K562 (cell line): ENCODE results near the gene FBXW7. TPM values are rescaled to one million over a fixed set of nuclear protein-coding genes. Genes with fewer than 3 reads are reported as not detected.

ENCODE experiments used
- ATAC-seq: fragments of 200-7000 bp; cut with Tn5 transposase; 3 replicates; pipeline ENCODE4 v1.9.1; 2020; ENCODE audit warnings: moderate library complexity
- BruUV-seq: library from RNA; stranded (reverse); fragments of 400-500 nt; replicated peaks from 2 replicates; lab custom pipeline; 2021; lab: Mats Ljungman, UMichigan
- CTCF ChIA-PET: fragments of 300-600 bp; formaldehyde crosslinking; extraction: SDS; loops from one replicate; lab custom pipeline; 2021; ENCODE audit warnings: low intra/inter-chr PET ratio; lab: Yijun Ruan, JAX
- POLR2A ChIA-PET: fragments of 300-600, 350-650 bp; sonication (Branson Sonifier 250); formaldehyde crosslinking; extraction: SDS; loops from one replicate; lab custom pipeline; 2021; ENCODE audit warnings: antibody characterized with exemption, inconsistent platforms; lab: Yijun Ruan, JAX
- DNase-seq, 4 experiments: peaks; one replicate each; pipeline versions ENCODE4 v3.0.0 to v3.0.0-alpha.2; 2011 to 2018; ENCODE audit warnings: low spot score in 3 of 4, mixed read lengths in 3 of 4; ENCODE audit errors: extremely low read depth in 1 of 4
- FAIRE-seq: peaks from 2 replicates; lab custom pipeline; 2011; peaks lifted over from hg19 to GRCh38; lab: Jason Lieb, UNC
- H2AFZ ChIP-seq: 2 replicates; pipeline ENCODE4 v1.6.0; 2011; ENCODE audit warnings: low read depth, low read length, control low read depth, inconsistent platforms
- H3K27ac ChIP-seq: fragments of 200-600 bp; 3 replicates; pipeline ENCODE4 v1.8.0; 2011; ENCODE audit warnings: low read depth, mild to moderate bottlenecking, control low read depth, inconsistent platforms, low read length, moderate library complexity, mixed read lengths; ENCODE audit errors: extremely low read depth
- H3K27me3 ChIP-seq, 2 experiments: fragments of 300-600 bp in 1 of 2; 2 replicates in 1 of 2; 3 replicates in 1 of 2; pipeline versions ENCODE4 v1.6.0 to v1.8.0; 2011; ENCODE audit warnings: inconsistent platforms in 2 of 2, low read length in 2 of 2, mild to moderate bottlenecking in 1 of 2, mixed read lengths in 1 of 2, moderate library complexity in 1 of 2; ENCODE audit not compliant: control insufficient read depth in 2 of 2, insufficient read depth in 2 of 2
- H3K36me3 ChIP-seq: fragments of 300-600 bp; 3 replicates; pipeline ENCODE4 v1.8.0; 2011; ENCODE audit warnings: mild to moderate bottlenecking, low read length, inconsistent platforms; ENCODE audit not compliant: control insufficient read depth, insufficient read depth
- H3K4me1 ChIP-seq, 2 experiments: fragments of 200-600 bp in 1 of 2; replicated peaks in 1 of 2; 2 replicates in 1 of 2; 3 replicates in 1 of 2; pipeline versions ENCODE4 v1.5.1 to v1.8.0; 2011; ENCODE audit warnings: inconsistent platforms in 2 of 2, low read length in 2 of 2, mild to moderate bottlenecking in 1 of 2, mixed read lengths in 1 of 2, moderate library complexity in 1 of 2; ENCODE audit not compliant: control insufficient read depth in 2 of 2, insufficient read depth in 2 of 2
- H3K4me2 ChIP-seq: 2 replicates; pipeline ENCODE4 v1.6.1; 2011; ENCODE audit warnings: low read length, control low read depth, inconsistent platforms, mixed read lengths; ENCODE audit not compliant: insufficient read depth
- H3K4me3 ChIP-seq: fragments of 200-600 bp; sonication (generic), shearing (Covaris generic); 2 replicates; pipeline ENCODE4 v1.5.1; 2016; ENCODE audit warnings: control low read depth, inconsistent platforms
- H3K79me2 ChIP-seq: fragments of 200-600 bp; 3 replicates; pipeline ENCODE4 v1.8.0; 2011; ENCODE audit warnings: low read length, inconsistent platforms; ENCODE audit not compliant: control insufficient read depth, insufficient read depth
- H3K9ac ChIP-seq, 2 experiments: 2 replicates each; pipeline versions ENCODE4 v1.6.0 to v1.6.1; 2011; ENCODE audit warnings: low read depth in 2 of 2, low read length in 2 of 2, control low read depth in 1 of 2, inconsistent platforms in 1 of 2, mild to moderate bottlenecking in 1 of 2, mixed read lengths in 1 of 2; ENCODE audit not compliant: insufficient read depth in 1 of 2
- H3K9me1 ChIP-seq: one replicate; pipeline ENCODE4 v1.6.0; 2011; ENCODE audit warnings: inconsistent platforms, mild to moderate bottlenecking, low read length, moderate library complexity; ENCODE audit not compliant: control insufficient read depth, insufficient read depth
- H3K9me3 ChIP-seq: replicated peaks from 2 replicates; pipeline ENCODE4 v1.5.1; 2011; ENCODE audit warnings: low read depth, low read length, inconsistent platforms; ENCODE audit not compliant: control insufficient read depth, insufficient read depth
- H4K20me1 ChIP-seq: replicated peaks from 2 replicates; pipeline ENCODE4 v1.6.1; 2011; ENCODE audit warnings: low read length, inconsistent platforms, mixed read lengths; ENCODE audit not compliant: control insufficient read depth, insufficient read depth
- CEBPZ ChIP-seq: fragments of 150-350 bp; IDR thresholded peaks from 2 replicates; pipeline ENCODE4 v1.6.1; 2014; ENCODE audit warnings: low read depth, mild to moderate bottlenecking, low read length, borderline replicate concordance
- CTBP1 ChIP-seq: fragments of 450-650 bp; IDR thresholded peaks from 2 replicates; pipeline ENCODE4 v1.6.1; 2016; ENCODE audit warnings: borderline replicate concordance
- FOXA3 ChIP-seq, 2 experiments: fragments of 450-650 bp in 1 of 2; sonication (generic) in 1 of 2; formaldehyde crosslinking; IDR thresholded peaks in 1 of 2; conservative IDR thresholded peaks in 1 of 2; 2 replicates each; pipeline versions ENCODE4 v1.4.0 to v1.8.0; 2020 to 2022; ENCODE audit warnings: mild to moderate bottlenecking in 2 of 2, missing genetic modification reagents in 1 of 2
- TEAD4 ChIP-seq, 2 experiments: sonication (generic) in 1 of 2; formaldehyde crosslinking in 1 of 2; IDR thresholded peaks; 2 replicates each; pipeline versions ENCODE4 v1.6.1 to v1.8.0; 2012 to 2022; ENCODE audit warnings: borderline replicate concordance in 1 of 2, inconsistent platforms in 1 of 2, low read length in 1 of 2, mild to moderate bottlenecking in 1 of 2, missing genetic modification reagents in 1 of 2
- WGBS: fragments of 100-300 bp; shearing (Covaris generic); methylation state at CpG from one replicate; pipeline ENCODE4 v1.1.6; 2016; ENCODE audit warnings: low coverage, mixed read lengths; ENCODE audit not compliant: insufficient coverage; ENCODE audit errors: missing lambda C conversion rate; 5-methylcytosine and 5-hydroxymethylcytosine counted together
- in situ Hi-C: fragments of 300-500 bp; cut with MboI; formaldehyde crosslinking; loops from 4 replicates; pipeline ENCODE4 v1.15.0; 2018; ENCODE audit warnings: inconsistent platforms, mixed read lengths
- intact Hi-C: fragments of 100-400 bp; cut with micrococcal nuclease; formaldehyde crosslinking; loops from 2 replicates; pipeline ENCODE4 v1.14.2; 2022
- polyA plus RNA-seq, 8 experiments: library from polyadenylated mRNA; depleted of rRNA in 4 of 8; stranded (reverse) in 5 of 8; unstranded in 3 of 8; fragments of >200 nt; fragmentation: Nextera tagmentation in 2 of 8; fragmentation: Illumina TruSeq in 1 of 8; extraction: Ambion mirVana in 2 of 8; extraction: Trizol in 1 of 8; gene quantifications; 2 replicates each; pipeline versions ENCODE4 v1.2.1 to v1.2.3, GENCODE V29; 2011 to 2014; ENCODE audit warnings: inconsistent platforms in 1 of 8, missing spikeins in 1 of 8
- total RNA-seq, 7 experiments: library from RNA; depleted of rRNA in 6 of 7; stranded (reverse); fragments of >200 nt in 6 of 7; fragmentation: Illumina TruSeq in 2 of 7; extraction: Trizol in 2 of 7; gene quantifications; 2 replicates each; pipeline versions ENCODE4 v1.2.1 to v1.2.3, GENCODE V29; 2011 to 2021; ENCODE audit warnings: low replicate concordance in 1 of 7

FBXW7 gene
- total and polyA plus RNA-seq, 9 of the 15 experiments (the other 6 are each of a cell fraction or from before 2014, with no cell fraction given), result 6.8 to 44.2 (median 16.4) TPM

- Histone ChIP-seq H3K9ac (no peak overlapping the region), H3K4me3 (no peak overlapping the region), H3K27me3 (no peaks in the 10 kb centered on the region), H3K9me1 (no peaks in the 10 kb centered on the region), H3K79me2 (peaks cover 18% of the 10 kb centered on the region; the same call in 2 of the 3 replicates), H3K36me3 (no peaks in the 10 kb centered on the region), H3K27ac (no peak overlapping the region), H3K4me2 (no peak overlapping the region), H3K4me1 (no peaks in the 10 kb centered on the region; a peak in 3 of 5 replicates), H2AFZ (no peak overlapping the region), H4K20me1 (no peaks in the 10 kb centered on the region), H3K9me3 (no peaks in the 10 kb centered on the region)
- 68% methylated on average over 2 of the region's 2 CpGs for WGBS
- DNase-seq (no peak), ATAC-seq (no peak), FAIRE-seq (no peak)
- no peak for TF ChIP-seq CEBPZ
- 0 out of 4 replicates have a peak, but pooled peaks of 1 of the 2 experiments have one; percentile 22 for TF ChIP-seq FOXA3 (CRISPR knock-in tag; conservative IDR thresholded peaks at IDR 0.05 in 1 of 2, IDR thresholded peaks at IDR 0.05 in 1 of 2)
- no peak for TF ChIP-seq TEAD4 (IDR thresholded peaks at IDR 0.05; ENCODE audit: low read length)
- no peak for TF ChIP-seq TEAD4 (CRISPR knock-in tag; IDR thresholded peaks at IDR 0.05; ENCODE audit: borderline replicate concordance)
- TF ChIP-seq CTBP1, result peak; percentile 31; the same call in 1 of the 2 replicates
- in situ Hi-C loops, result no loop called here
- ChIA-PET CTCF (no interaction called here), POLR2A (no interaction called here)
- BruUV-seq, result no TSS peak
- intact Hi-C loops, result loop anchor here (5.0 to 10.0 kb wide), 2 partner anchors 35 to 663 kb away; no protein-coding TSS in a partner anchor
Measured at GRCh38 chr4:152462047-152462446, 73.8 kb downstream of the FBXW7 start.
